Head of caudate nucleus (tissue), 42 donors: ENCODE measurements around the gene ITLN1.
"Not testable (repeated sequence)": the region's sequence is repeated elsewhere in the genome, so short reads cannot be mapped to it uniquely, and the experiment has no call there.

Source experiments
- DNase-seq, 42 donors: peaks; one replicate each; pipeline versions ENCODE4 v3.0.0 to v3.0.0-alpha.2; 2020 to 2021; ENCODE audit warnings: mixed read lengths in 7 of 42
- intact Hi-C: fragments of 100-400 bp; cut with DNase I; formaldehyde crosslinking; loops from one replicate; pipeline ENCODE4 v1.15.0; 2022

The ITLN1 gene

DNA sequence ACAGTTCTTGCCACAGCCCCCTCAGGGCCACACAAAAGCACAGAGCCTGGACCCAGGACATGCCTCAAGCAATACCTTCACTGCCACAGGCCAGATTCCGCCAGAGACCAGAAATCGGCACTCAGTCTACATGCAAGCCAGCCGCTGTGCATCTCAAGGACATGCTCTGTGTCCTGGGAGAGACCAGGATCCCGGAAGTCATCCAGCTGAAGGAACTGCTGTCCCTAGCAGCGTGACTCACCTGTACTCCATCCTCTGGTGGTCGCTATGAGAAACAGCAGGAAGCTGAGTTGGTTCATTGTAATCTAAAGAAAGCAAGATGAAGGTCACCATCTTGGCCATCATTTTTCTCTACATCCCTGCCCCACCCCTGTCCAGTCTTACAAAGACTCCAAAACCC lies 401 bp downstream of the ITLN1 start:
- intact Hi-C loops = no loop called here

DNA sequence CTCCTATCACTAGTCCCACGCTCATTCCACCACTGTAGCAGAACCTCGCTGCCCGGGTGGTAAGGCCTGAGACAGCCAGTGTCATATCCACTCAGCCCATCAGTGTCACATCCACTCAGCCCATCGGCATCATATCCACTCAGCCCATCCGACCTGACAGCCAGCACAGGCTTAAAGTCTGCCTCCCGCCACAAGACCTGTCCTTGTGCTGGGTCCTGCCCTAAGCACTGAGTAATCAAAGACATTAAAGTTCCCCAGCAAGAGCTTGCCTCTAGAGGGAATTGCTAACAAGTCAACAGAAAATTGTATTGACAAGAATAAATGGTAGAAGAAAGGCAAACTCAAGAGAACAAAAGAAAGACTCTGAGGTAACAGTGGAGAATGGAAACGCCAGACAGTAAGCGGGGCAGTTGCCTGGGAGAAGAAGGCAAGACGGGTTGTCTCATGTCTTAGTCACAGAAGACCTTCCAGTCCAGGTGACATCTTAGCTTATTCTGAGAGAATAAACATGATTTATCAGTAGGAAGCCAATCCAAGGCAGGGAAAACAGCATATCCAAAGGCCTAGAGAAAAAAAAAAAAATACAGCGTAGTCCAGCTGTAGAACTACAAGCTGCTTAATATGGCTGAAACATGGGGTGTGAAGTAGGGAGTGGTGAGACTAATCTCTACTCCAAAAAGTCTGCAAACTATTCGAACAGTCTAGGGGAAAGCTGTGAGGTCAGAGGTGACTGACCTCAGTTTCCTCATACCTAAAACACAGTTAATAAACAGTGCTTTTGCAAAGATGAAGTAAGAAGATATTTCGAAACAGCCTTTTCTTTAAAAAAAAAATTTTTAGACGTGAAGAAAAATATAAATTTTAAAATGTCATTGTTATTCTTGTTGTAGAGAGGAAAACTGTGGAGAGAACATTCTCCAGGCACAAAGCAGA lies 1.1 kb downstream of the ITLN1 start:
- intact Hi-C loops = no loop called here
- no peak for DNase-seq

More for the DNA sequence above, 401 bp downstream of the ITLN1 start:
- DNase-seq = no peak

DNA sequence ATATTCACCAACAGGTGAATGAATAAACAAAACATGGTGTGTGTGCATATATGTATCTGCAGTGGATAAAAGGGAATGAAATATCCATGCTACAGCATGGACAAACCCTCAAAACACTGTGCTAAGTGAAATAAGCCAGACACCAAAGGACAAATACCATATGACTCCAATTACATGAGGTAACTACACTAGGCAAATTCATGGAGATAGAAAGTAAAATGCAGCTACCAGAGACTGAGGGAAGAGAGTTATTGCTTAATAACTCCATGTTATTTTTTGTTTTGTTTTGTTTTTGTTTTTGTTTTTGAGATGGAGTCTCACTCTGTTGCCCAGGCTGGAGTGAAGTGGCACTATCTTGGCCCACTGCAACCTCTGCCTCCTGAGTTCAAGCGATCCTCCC lies 2.4 kb downstream of the ITLN1 start:
- intact Hi-C loops = no loop called here
- no peak for DNase-seq

DNA sequence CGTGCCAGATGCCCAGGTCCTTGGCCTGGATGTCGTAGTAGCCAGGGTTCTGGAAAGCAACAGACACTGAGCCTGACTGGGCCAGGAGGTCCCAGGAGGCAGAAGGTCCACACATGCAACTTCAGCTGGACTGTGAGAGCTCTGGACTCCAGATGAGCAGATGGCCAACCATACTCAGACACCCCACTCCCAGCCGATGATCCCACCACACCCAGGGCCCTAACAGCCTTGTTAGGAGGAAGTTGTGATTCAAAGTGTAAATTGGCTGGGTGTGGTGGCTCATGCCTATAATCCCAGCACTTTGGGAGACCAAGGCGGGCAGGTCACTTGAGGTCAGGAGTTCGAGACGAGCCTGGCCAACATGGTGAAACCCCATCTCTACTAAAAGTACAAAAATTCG lies 3.7 kb downstream of the ITLN1 start:
- intact Hi-C loops, DNase-seq: not testable (repeated sequence)

DNA sequence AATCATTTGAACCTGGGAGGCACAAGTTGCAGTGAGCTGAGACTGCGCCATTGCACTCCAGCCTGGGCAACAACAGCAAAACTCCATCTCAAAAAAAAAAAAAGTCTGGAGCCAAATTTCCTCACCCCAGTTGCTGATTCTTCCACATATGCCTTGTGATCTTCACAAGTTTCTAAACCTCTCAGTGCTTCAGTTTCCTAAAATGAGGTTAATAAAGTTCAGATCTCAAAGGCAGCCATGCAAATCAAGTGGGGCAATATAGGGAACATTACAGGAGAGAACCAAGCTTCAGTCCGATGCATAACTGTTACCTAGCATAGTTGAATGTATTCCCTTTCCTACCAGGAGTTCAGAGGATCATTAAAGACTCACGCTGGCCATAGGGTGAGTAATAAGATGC lies 4.8 kb downstream of the ITLN1 start:
- intact Hi-C loops = no loop called here

DNA sequence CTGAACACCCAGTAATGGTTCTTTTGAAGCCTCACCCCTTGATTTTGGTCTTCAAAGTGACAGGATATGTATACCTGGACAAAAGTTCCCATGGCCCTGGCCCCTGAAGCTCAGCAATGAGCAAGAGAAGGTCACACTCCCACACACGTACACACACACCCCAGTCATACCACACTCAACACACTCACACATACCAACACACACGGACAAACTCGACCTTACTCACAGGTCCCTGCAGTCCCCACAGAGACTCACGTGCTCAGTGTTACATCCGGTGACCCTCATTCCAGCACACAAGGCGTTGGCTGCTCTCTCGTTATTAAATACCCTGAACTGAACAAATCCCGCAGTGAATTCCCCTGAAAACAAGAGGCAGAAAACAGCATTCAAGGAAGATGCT lies 5.9 kb downstream of the ITLN1 start:
- intact Hi-C loops = no loop called here
- no peak for DNase-seq

More for the DNA sequence above, 4.8 kb downstream of the ITLN1 start:
- DNase-seq = no peak

DNA sequence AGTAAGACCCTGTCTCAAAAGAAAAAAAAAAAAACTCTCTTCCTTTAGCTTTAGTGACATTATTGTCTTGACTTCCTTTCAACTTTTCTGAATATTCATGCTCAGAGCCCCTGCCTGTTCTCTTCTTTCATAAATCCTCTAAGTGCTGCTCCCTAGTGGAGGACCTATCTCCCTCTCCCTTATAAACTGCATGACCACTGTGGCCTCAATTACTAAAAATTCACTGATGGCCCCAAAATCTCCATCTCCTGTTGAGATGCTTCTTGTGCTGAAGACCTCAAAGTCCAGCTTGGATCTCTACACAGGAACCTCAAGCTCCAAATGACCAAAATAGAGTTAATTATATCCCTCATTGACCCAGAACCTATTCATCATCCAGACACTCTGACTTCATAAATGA lies 7.8 kb downstream of the ITLN1 start:
- intact Hi-C loops = no loop called here
- DNase-seq = no peak

DNA sequence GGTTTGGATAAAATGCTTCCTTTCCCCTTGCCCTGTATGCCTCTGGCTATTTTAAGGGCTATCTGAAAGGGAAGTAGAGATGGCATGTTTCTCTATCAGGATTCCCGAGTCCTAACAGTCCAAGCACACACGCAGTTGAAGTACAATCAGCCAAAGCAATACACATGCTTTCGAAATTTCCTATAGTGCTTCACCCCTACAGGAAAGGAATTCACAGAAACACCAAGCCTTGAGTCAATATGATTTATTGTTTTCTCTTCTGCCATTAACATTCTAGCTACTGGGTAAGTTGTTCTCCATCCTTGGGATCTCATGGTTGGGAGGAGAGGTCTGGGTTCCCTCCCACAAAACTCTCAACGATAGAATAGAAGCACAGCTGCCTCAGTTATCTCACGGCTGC lies 8.7 kb downstream of the ITLN1 start:
- DNase-seq = no peak
- intact Hi-C loops = no loop called here

DNA sequence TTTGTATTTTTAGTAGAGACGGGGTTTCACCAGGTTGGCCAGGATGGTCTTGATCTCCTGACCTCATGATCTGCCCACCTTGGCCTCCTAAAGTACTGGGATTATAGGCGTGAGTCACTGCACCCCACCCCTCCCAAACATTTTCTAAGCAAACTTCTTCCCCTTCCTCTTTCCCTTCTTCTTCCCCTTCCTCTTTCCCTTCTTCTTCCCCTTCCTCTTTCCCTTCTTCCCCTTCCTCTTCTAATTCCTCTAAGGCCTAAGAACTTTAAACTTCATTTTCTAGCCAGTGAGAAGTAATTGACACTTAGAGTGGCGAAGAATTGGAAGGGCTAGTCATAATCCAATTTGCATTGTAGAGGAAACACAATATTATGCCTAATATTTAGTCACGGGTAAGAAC lies 9.4 kb downstream of the ITLN1 start:
- intact Hi-C loops, DNase-seq: not testable (repeated sequence)

DNA sequence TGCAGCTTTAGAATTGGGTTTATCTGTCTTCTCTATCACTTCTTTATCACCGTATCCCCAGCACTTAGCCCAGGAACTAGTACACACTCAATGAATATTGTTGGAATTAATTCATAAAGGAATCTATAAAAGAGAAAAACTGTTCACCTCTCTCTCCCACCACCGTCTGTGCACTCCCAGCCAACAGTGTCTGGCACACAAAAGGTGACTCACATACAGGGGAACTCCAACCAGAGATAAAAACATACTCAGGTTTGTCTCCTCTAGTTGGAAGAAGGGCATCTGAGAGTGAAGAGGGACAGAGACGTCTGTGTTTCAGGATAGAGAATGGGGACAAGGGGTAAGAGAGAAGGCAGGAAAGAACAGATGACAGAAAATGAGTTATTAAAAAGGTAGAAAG lies 10.0 kb downstream of the ITLN1 start:
- no peak for DNase-seq
- intact Hi-C loops = no loop called here

DNA sequence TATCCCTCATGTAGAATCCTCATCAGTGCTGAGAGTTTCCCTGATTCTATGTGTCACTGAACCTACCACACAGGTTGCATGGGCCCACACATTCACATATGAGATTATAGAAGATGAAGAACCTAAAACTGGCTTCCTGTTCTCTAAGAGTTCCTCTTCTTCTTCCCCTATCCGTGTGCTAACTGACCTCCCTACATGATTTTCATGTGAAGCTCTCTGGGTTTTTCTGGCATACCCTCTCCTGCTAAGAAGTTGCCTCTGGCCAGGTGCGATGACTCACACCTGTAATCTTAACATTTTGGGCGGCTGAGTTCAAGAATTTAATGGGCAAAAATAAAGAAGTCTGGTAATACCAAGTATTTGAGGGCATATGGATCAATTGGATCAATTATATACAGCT lies 16.8 kb downstream of the ITLN1 start:
- no peak for DNase-seq
- intact Hi-C loops = no loop called here

DNA sequence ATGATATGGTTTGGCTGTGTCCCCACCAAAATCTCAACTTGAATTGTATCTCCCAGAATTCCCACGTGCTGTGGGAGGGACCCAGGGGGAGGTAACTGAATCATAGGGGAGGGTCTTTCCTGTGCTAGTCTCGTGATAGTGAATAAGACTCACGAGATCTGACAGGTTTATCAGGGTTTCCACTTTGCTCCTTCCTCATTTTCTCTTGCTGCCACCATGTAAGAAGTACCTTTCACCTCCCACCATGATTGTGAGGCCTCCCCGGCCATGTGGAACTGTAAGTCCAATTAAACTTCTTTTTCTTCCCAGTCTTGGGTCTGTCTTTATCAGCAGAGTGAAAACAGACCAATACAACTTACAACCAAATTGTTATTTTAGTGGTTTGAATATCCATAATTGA lies 17.3 kb downstream of the ITLN1 start:
- DNase-seq, intact Hi-C loops: not testable (repeated sequence)

DNA sequence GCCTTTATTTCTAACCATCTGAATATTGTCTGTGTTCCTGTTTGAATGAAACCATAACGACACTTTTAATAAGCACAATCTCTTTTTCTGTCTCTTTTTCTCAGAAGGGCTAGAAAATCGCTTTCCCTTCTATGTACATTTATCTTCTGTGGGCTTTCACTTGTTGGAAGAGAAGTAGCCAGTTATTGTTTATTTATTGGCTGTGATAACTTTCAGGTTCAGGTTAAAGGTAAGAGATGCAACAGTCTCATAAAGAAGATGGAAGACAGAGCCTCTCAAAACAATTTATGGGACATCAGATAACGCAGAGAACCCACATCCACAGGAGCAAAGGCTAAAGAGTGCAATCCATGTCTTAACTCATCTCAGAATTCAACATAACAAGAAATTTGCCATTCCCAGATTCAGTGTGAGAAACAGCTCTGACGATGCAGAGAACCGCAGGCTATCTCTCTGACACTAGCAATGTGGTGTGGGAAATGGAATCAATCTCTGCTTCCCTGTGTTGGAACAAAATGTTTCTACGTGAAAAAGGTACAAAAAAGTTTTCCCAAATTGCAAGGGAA lies 18.2 kb downstream of the ITLN1 start:
- intact Hi-C loops = no loop called here
- DNase-seq = no peak

DNA sequence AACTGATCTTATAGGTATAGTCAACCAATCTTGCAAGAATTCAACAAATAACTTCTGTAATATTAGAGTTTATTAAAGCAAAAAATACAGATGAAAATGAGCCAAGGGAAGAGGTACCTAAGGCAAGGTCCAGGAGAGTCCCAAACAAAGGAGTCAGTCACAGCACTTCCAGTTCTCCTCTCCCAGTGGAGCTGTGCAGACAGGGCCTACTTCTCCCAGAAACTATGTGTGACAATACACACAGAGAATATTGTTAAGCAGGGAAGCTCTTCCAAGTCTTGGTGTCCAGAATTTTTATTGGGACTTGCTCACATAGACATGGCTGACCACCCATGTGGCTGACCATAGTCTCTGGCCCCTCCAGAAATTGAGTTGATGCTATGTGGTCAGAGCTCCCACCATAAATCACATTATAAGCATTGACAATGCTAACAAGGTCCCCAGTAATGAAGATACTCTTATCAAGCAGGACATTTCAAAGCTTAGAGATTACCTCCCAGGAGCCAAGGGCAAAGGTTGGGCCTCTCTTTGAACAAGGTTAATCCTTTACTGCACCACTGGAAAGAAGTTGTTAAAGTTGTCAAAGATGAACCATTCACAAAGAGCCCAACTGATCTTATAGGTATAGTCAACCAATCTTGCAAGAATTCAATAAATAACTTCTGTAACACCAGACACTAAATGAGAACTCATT lies 18.8 kb downstream of the ITLN1 start:
- no peak for DNase-seq
- intact Hi-C loops = no loop called here

DNA sequence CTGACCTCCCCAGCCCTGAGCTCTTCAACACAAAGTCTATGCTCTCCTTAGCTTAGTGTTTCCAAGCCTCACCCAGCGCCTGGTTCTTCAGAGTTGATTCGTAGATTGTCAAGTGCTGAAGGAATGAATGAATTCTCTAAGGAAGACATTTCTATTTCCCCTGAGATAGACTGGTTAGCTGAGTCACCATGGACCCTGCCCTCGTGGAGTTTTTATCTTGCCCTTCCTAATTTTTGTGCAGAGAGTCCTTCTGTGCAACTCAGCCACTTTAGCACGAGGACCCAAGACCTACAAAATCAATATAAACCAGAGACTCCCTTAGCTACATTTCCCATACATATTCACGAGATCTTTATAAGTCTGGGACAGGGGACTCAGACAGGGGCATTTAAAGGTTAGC lies 19.6 kb downstream of the ITLN1 start:
- no peak for DNase-seq
- intact Hi-C loops = no loop called here

DNA sequence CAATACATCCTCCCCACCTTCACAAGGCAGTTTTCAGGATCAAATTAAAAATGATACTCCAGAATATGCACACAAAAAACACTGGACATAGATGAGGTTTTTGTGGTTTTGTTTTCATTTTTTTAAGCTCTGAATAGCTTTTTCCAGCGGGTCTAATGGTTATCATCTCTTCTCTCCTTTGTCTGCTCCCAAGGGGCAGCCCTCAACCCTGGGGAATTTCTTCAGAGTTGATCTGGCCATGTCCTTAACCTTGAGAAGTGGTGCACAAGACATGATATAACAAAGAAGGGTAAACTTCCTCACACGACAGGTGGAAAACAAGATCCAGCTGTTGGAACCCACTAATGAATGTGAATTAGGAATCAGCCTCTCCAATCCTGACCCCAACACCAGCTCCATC lies 20.8 kb downstream of the ITLN1 start:
- intact Hi-C loops = no loop called here
- no peak for DNase-seq

DNA sequence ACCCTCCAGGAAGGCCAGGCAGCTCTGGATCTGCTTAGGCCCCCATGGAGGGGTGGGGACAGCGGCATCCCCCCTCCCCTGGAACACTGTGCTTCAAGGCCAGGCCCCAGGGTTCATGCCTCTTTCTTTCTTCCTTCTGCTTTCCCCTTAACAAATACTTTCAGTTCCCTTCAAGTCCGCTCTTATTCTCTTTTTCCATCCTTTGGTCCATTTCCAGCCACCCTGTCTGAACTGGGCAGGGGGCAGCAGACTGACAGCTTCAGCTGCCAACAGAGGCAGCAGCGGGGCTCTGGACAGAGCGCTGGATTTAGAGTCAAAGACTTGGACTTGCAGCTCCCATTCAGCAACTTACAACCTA lies 21.2 kb downstream of the ITLN1 start:
- intact Hi-C loops = no loop called here
- peak in 7 of 42 donors; percentile 4 to 40 (median 24) for DNase-seq

DNA sequence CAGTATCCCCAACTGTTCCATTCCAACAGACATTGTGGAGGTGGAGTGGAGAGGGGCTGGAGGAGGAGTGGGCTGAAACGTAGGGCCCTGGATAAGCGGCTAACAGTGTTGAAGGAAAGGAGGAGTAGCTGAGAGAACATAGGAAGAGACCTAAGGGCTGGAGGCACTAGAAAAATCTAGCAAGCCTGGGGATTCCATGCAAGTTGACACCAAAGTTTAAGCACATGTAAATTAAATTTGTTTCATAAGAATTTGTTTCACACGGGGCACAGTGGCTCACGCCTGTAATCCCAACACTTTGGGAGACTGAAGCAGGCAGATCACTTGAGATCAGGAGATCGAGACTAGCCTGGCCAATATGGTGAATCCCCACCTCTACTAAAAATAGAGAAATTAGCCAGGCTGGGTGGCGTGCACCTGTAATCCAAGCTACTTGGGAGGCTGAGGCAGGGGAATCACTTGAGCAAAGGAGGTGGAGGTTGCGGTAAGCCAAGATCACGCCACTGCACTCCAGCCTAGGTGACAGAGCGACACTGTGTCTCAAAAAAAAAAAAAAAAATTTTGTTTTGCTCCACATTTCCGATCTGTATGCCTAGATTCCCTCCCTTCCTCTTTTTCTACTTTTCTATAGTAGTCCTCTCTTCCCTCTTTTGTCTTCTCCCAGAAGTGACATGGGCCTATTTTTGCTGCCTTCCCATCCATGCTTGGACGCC lies 21.8 kb downstream of the ITLN1 start:
- intact Hi-C loops = no loop called here
- no peak for DNase-seq

DNA sequence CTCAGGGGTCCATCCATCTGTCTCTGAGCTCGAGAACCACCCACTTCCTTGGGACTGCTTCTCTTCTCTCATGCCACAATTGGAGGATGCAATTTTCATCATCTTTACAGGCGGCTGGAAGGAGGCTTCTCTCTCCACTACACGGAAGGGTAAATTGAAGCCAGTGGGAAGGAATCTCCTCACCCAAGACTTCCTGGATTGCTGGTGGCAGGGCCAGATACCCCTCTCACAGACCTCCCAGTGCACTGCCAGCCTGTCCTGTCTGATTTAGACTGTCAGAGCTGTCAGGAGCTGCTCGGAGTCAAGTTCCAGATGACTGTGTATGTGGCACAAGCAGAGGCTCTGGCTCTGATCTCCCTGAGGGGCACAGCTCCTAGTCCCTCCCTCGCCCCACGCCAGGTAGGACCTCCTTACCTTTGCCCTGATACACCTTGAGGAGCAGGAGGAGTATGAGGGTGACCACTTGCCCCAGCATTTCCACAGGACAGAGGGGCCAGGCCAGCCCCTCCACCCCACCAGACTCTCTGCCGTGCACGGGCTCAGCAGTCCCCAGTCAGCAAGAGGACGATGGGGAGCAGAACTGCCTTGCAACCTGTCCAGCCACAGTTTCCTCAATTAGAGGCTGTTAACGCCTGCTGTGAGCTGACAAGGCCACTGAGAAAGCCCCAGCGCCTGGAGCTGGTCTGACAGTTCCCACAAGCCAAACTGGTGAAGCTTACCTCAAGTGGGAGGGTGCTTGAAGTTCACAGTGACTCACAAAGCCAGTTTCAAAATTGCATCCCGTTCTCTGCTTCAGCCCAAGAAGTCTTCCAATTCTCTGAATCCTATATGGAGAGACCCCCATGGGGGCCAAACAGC lies 22.5 kb downstream of the ITLN1 start, which contains the start of gene CD244:
Gene CD244, minus strand, starts transcription at position 685 of the 858 bp plus-strand sequence. Its CDS starts 210 bp downstream, at position 475.
- DNase-seq = peak in 23 of 42 donors; percentile 2 to 54 (median 17)
- intact Hi-C loops = no loop called here
